ENCODE data around the gene ZNF668. TPM values are rescaled to one million over a fixed set of nuclear protein-coding genes. Genes with fewer than 3 reads are reported as not detected.
"Not testable (repeated sequence)": the region's sequence is repeated elsewhere in the genome, so short reads cannot be mapped to it uniquely, and the experiment has no call there.

The ZNF668 gene
- total RNA-seq, 4 donors from 2014 or later = 15.5 to 20.3 (median 16.7) TPM

DNA sequence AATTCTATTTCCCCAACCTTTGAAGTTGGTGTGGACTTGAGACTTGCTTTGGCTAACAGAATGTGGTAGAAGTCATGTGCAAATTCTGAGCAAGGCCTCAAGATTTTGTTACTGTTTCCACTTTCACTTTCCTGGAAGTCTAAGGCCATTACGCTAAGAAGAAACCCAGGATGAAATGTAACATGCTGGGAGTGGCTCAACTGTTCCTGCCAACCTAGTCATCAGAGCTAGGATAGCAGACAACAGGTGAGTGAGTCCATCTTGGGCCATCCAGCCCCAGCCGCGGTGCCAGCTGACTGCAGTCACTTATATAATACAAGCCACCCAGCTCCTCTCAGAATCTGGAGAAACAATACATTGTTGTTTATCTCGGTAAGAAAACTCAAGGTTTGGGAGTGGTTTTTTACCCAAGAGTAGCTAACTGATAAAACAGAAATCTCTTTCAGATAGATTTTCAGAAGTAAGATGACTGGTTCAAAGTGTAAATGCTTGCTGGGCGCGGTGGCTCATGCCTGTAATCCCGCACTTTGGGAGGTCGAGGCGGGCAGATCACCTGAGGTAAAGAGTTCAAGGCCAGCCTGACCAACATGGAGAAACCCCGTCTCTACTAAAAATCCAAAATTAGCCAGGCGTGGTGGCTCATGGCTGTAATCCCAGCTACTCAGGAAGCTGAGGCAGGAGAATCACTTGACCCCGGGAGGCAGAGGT, 51.3 kb downstream of the ZNF668 start:
- WGBS, 2 donors = 83 to 84% methylated on average over 12 of the region's 12 CpGs
- Histone ChIP-seq H3K4me1 (no peaks in the 10 kb centered on the region), H3K36me3 (no peaks in the 10 kb centered on the region), H3K4me3 (no peak overlapping the region), H3K27ac (no peak overlapping the region), H3K27me3 (no peaks in the 10 kb centered on the region), H3K9me3 (no peaks in the 10 kb centered on the region)
- TF ChIP-seq, protein P1, sequence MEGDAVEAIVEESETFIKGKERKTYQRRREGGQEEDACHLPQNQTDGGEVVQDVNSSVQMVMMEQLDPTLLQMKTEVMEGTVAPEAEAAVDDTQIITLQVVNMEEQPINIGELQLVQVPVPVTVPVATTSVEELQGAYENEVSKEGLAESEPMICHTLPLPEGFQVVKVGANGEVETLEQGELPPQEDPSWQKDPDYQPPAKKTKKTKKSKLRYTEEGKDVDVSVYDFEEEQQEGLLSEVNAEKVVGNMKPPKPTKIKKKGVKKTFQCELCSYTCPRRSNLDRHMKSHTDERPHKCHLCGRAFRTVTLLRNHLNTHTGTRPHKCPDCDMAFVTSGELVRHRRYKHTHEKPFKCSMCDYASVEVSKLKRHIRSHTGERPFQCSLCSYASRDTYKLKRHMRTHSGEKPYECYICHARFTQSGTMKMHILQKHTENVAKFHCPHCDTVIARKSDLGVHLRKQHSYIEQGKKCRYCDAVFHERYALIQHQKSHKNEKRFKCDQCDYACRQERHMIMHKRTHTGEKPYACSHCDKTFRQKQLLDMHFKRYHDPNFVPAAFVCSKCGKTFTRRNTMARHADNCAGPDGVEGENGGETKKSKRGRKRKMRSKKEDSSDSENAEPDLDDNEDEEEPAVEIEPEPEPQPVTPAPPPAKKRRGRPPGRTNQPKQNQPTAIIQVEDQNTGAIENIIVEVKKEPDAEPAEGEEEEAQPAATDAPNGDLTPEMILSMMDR (IDR thresholded peaks at IDR 0.05) = no peak
- no peak for TF ChIP-seq EP300 (IDR thresholded peaks at IDR 0.05)
- TF ChIP-seq POLR2A (IDR thresholded peaks at IDR 0.05) = no peak
- no peak for DNase-seq (ENCODE audit: low spot score in 2 of 2)

DNA sequence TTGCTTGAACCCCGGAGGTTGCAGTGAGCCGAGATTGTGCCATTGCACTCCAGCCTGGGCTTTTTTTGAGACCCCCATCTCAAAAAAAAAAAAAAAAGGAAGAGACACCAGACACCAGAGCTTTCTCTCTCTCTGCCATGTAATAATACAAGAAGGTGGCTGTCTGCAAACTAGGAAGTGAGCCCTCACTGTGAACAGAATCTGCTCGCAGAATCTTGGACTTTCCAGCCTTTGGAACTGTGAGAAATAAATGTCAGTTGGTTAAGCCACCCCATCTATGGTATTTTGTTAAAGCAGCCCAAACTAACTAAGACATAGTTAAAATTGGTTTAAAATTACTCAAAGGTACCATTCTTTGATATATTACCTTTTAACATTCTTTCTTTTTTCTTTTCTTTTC, 53.5 kb downstream of the ZNF668 start:
- Histone ChIP-seq H3K4me3 (no peak overlapping the region), H3K27me3 (no peaks in the 10 kb centered on the region), H3K9me3 (no peaks in the 10 kb centered on the region), H3K27ac (no peak overlapping the region), H3K4me1 (no peaks in the 10 kb centered on the region), H3K36me3 (no peaks in the 10 kb centered on the region)
- TF ChIP-seq EP300 (IDR thresholded peaks at IDR 0.05) (no peak), POLR2A (IDR thresholded peaks at IDR 0.05) (no peak)
- TF ChIP-seq, protein P1 (IDR thresholded peaks at IDR 0.05) = no peak
- no peak for DNase-seq (ENCODE audit: low spot score in 2 of 2)
- 92 to 94% methylated on average over 3 of the region's 3 CpGs for WGBS, 2 donors

DNA sequence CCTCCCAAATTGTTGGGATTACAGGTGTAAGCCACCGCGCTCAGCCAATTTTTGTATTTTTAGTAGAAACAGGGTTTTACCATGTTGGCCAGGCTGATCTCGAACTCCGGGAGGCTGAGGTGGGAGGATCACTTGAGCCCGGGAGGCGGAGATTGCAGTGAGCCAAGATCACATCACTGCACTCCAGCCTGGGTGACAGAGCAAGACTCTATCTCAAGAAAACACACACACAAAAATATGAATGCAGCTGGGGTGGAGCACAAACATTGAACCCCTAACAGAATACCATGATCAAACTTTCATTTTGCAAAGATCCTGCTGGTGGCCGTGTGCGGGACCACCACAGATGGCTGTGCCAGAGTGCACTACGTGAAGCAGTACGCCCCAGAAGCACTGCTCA, 56.3 kb downstream of the ZNF668 start:
- not testable (repeated sequence) for H3K27me3 ChIP-seq; H3K4me3 ChIP-seq; H3K4me1 ChIP-seq; H3K27ac ChIP-seq; H3K9me3 ChIP-seq; H3K36me3 ChIP-seq; DNase-seq (ENCODE audit: low spot score in 2 of 2)
- WGBS, 2 donors = 91 to 92% methylated on average over 10 of the region's 10 CpGs

DNA sequence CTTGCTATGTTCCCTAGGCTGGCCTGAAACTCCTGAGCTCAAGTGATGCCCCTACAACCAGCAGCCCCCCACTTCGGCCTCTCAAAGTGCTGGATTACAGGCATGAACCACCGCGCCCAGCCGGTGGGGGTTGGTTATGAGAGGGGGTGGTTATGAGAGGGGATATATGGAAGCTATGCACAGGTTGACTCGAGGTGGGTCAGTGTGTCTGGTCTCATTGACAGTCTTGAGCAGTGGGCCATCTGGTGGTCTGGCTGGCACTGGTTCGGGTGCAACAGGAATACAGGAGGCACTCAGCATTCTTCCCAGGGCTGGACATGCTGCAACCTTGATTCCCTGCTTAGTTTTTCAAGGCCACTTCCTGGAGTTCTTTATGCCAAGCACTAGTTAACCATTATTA, 58.0 kb downstream of the ZNF668 start:
- 64 to 76% methylated on average over 6 of the region's 6 CpGs for WGBS, 2 donors
- Histone ChIP-seq H3K4me3 (no peak overlapping the region), H3K36me3 (no peaks in the 10 kb centered on the region), H3K9me3 (no peaks in the 10 kb centered on the region), H3K4me1 (peaks cover 0 to under 1% (median 0%) of the 10 kb centered on the region in 4 donors), H3K27me3 (peaks cover 0 to 20% of the 10 kb centered on the region in 2 donors), H3K27ac (no peak overlapping the region)
- TF ChIP-seq, protein P1 (IDR thresholded peaks at IDR 0.05) = no peak
- no peak for TF ChIP-seq EP300 (IDR thresholded peaks at IDR 0.05)
- no peak for TF ChIP-seq POLR2A (IDR thresholded peaks at IDR 0.05)
- no peak for DNase-seq (ENCODE audit: low spot score in 2 of 2)

DNA sequence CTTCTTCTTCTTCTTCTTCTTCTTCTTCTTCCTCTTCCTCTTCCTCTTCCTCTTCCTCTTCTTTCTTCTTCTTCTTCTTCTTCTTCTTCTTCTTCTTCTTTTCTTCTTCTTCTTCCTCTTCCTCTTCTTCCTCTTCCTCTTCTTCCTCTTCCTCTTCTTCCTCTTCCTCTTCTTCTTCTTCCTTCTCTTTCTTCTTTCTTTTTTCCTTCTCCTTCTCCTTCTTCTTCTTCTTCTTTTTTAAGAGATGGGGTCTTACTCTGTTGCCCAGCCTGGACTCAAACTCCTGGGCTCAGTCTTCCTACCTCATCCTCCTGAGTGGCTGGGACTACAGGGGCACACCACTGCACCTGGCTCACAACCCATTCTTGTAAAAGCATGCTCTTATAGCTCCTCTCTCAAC, 60.7 kb downstream of the ZNF668 start:
- H3K27me3 ChIP-seq = peaks cover 0 to 45% of the 10 kb centered on the region in 2 donors
- H3K4me1 ChIP-seq; H3K4me3 ChIP-seq; H3K9me3 ChIP-seq; H3K36me3 ChIP-seq; H3K27ac ChIP-seq; DNase-seq (ENCODE audit: low spot score in 2 of 2): not testable (repeated sequence)

DNA sequence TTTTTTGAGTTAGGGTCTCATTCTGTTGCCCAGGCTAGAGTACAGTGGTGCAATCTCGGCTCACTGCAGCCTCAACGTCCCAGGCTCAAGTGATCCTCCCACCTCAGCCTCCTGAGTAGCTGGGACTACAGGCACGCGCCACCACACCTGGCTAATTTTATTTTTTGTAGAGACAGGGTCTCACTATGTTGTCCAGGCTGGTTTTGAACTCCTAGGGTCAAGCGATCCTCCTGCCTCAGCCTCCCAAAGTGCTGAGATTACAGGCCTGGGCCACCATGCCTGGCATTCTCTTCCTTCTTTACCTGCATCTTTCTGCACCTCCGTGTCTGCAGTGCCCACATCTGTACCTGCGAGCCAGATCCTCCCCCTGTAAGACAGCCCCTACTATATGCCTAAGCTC, 62.2 kb downstream of the ZNF668 start:
- H3K9me3 ChIP-seq; H3K36me3 ChIP-seq; DNase-seq (ENCODE audit: low spot score in 2 of 2); H3K4me3 ChIP-seq; H3K27ac ChIP-seq; H3K4me1 ChIP-seq: not testable (repeated sequence)
- 77 to 87% methylated on average over 7 of the region's 7 CpGs for WGBS, 2 donors
- peaks cover 0 to 58% of the 10 kb centered on the region in 2 donors for H3K27me3 ChIP-seq

Other genes starting within 250 kb of the ZNF668 start
- gene BCL7C, start 180.2 kb downstream of the ZNF668 start, total RNA-seq = 10 to 100 TPM; 42.9 to 54.0 (median 48.2) TPM
- gene CTF1, start 177.6 kb downstream of the ZNF668 start, total RNA-seq = 1 to 10 TPM; 2.2 to 5.9 (median 3.1) TPM
- gene FBXL19, start 150.7 kb downstream of the ZNF668 start, total RNA-seq = 10 to 100 TPM in 3 of 4 donors, 1 to 10 TPM in 1; 7.4 to 25.8 (median 16.7) TPM
- gene ORAI3, start 125.2 kb downstream of the ZNF668 start, total RNA-seq = 10 to 100 TPM; 50.7 to 58.4 (median 52.9) TPM
- 10 to 100 TPM in 2 of 4 donors, 1 to 10 TPM in 2; 7.9 to 17.1 (median 10.7) TPM for gene SETD1A, start 116.5 kb downstream of the ZNF668 start, total RNA-seq
- 10 to 100 TPM; 14.9 to 42.9 (median 22.5) TPM for gene HSD3B7, start 89.0 kb downstream of the ZNF668 start, total RNA-seq
- 1 to 10 TPM in 3 of 4 donors, under 1 TPM in 1; 0.84 to 6.1 (median 1.3) TPM for gene STX1B, start 63.6 kb downstream of the ZNF668 start, total RNA-seq
- gene STX4, start 40.7 kb downstream of the ZNF668 start, total RNA-seq = 10 to 100 TPM; 50.7 to 69.3 (median 63.9) TPM
- gene ZNF646, start 182 bp upstream of the ZNF668 start, total RNA-seq = 10 to 100 TPM; 13.4 to 22.5 (median 20.0) TPM
- 1 to 10 TPM; 1.3 to 5.4 (median 3.1) TPM for gene PRSS53, start 14.7 kb upstream of the ZNF668 start, total RNA-seq
- 100 to 1,000 TPM; 114 to 180 (median 136) TPM for gene VKORC1, start 20.6 kb upstream of the ZNF668 start, total RNA-seq
- gene BCKDK, start 34.1 kb upstream of the ZNF668 start, total RNA-seq = 10 to 100 TPM; 37.9 to 53.4 (median 45.6) TPM
- 10 to 100 TPM; 79.5 to 99.0 (median 92.7) TPM for gene KAT8, start 43.4 kb upstream of the ZNF668 start, total RNA-seq
- under 1 TPM in 1 of 4 donors, not detected in 3; 0.20 TPM for gene PRSS8, start 61.5 kb upstream of the ZNF668 start, total RNA-seq
- 10 to 100 TPM in 2 of 4 donors, 1 to 10 TPM in 2; 6.5 to 21.3 (median 10.8) TPM for gene PRSS36, start 75.8 kb upstream of the ZNF668 start, total RNA-seq
- gene FUS, start 105.9 kb upstream of the ZNF668 start, total RNA-seq = 100 to 1,000 TPM in 3 of 4 donors, 10 to 100 TPM in 1; 91.8 to 125 (median 109) TPM
- 10 to 100 TPM; 27.8 to 64.5 (median 46.7) TPM for gene PYCARD, start 128.5 kb upstream of the ZNF668 start, total RNA-seq
- gene TRIM72, start 139.9 kb upstream of the ZNF668 start, total RNA-seq = under 1 TPM in 3 of 4 donors, not detected in 1; under 0.01 to 0.60 (median 0.21) TPM
- gene PYDC1, start 142.9 kb upstream of the ZNF668 start, total RNA-seq = 1 to 10 TPM in 1 of 4 donors, not detected in 3; 5.5 TPM
- gene ITGAM, start 185.7 kb upstream of the ZNF668 start, total RNA-seq = 10 to 100 TPM; 10.9 to 31.0 (median 27.1) TPM